Fibroblast of skin of left biceps (primary cell): ENCODE results near the gene OBP2B.
"Not testable (repeated sequence)": the region's sequence is repeated elsewhere in the genome, so short reads cannot be mapped to it uniquely, and the experiment has no call there.

Source experiments
- DNase-seq, 2 experiments: peaks; one replicate each; pipeline ENCODE4 v3.0.0-alpha.2; 2013; ENCODE audit warnings: low read depth in 2 of 2

OBP2B gene

GRCh38 chr9:133208880-133209300 is at the start of gene OBP2B:
OBP2B (minus strand) TSS chr9:133209250; CDS start chr9:133209199, 51 bp downstream.
- not testable (repeated sequence) for DNase-seq

GRCh38 chr9:133258061-133259015 is 49.3 kb upstream of the OBP2B start:
- DNase-seq = no peak

- DNase-seq = no peak
Observed at GRCh38 chr9:133257465-133257956, 48.5 kb upstream of the OBP2B start.

- no peak for DNase-seq
Observed at GRCh38 chr9:133256686-133257091, 47.6 kb upstream of the OBP2B start.

- no peak for DNase-seq
Observed at GRCh38 chr9:133256136-133256461, 47.0 kb upstream of the OBP2B start.

GRCh38 chr9:133255371-133256135 is 46.5 kb upstream of the OBP2B start:
- no peak for DNase-seq

GRCh38 chr9:133254471-133254870 is 45.4 kb upstream of the OBP2B start:
- no peak for DNase-seq

GRCh38 chr9:133253268-133253667 is 44.2 kb upstream of the OBP2B start:
- DNase-seq = no peak

GRCh38 chr9:133252301-133253020 is 43.4 kb upstream of the OBP2B start:
- DNase-seq = no peak

- no peak for DNase-seq
Observed at GRCh38 chr9:133251773-133252172, 42.7 kb upstream of the OBP2B start.

- DNase-seq = not testable (repeated sequence)
Observed at GRCh38 chr9:133251221-133251620, 42.2 kb upstream of the OBP2B start.

- no peak for DNase-seq
Observed at GRCh38 chr9:133250741-133251170, 41.7 kb upstream of the OBP2B start.

- no peak for DNase-seq
Observed at GRCh38 chr9:133249337-133249736, 40.3 kb upstream of the OBP2B start.

- no peak for DNase-seq
Observed at GRCh38 chr9:133248726-133249295, 39.8 kb upstream of the OBP2B start.

GRCh38 chr9:133247632-133248031 is 38.6 kb upstream of the OBP2B start:
- no peak for DNase-seq

GRCh38 chr9:133246991-133247390 is 37.9 kb upstream of the OBP2B start:
- no peak for DNase-seq

GRCh38 chr9:133246562-133246961 is 37.5 kb upstream of the OBP2B start:
- DNase-seq = no peak

GRCh38 chr9:133242991-133243390 is 33.9 kb upstream of the OBP2B start:
- DNase-seq = no peak

- no peak for DNase-seq
Observed at GRCh38 chr9:133242241-133242640, 33.2 kb upstream of the OBP2B start.

- no peak for DNase-seq
Observed at GRCh38 chr9:133239533-133240090, 30.6 kb upstream of the OBP2B start.

GRCh38 chr9:133238851-133239532 is 29.9 kb upstream of the OBP2B start:
- DNase-seq = no peak
